Activated naive CD8-positive, alpha-beta T cell treated with anti-CD3 and anti-CD28 coated beads, Interleukin-2, amount 10 ng/mL, durations not matched to agents 7 days and 5 days (primary cell): ENCODE measurements around the gene ZNF283. TPM values are rescaled to one million over a fixed set of nuclear protein-coding genes. Genes with fewer than 3 reads are reported as not detected.
"Not testable (repeated sequence)": the region's sequence is repeated elsewhere in the genome, so short reads cannot be mapped to it uniquely, and the experiment has no call there.

Experiments
- ATAC-seq: fragments of 150-1000 bp; cut with Tn5 transposase; one replicate; pipeline ENCODE4 v1.10.0; 2021; ENCODE audit warnings: low read depth, moderate library complexity
- POLR2A ChIA-PET: fragments of 350-600 bp; sonication (Branson Sonifier 250); formaldehyde crosslinking; loops from one replicate; lab custom pipeline; 2021; ENCODE audit warnings: antibody characterized with exemption; lab: Charles Lee
- DNase-seq: peaks from one replicate; pipeline ENCODE4 v3.0.0; 2021
- H3K27ac Mint-ChIP-seq: one replicate; pipeline ENCODE4 v1.8.0; 2022; ENCODE audit warnings: mild to moderate bottlenecking, mixed read lengths
- H3K27me3 Mint-ChIP-seq: one replicate; pipeline ENCODE4 v1.8.0; 2022; ENCODE audit warnings: mild to moderate bottlenecking, moderate library complexity, mixed read lengths
- H3K36me3 Mint-ChIP-seq: one replicate; pipeline ENCODE4 v1.8.0; 2021; ENCODE audit warnings: mild to moderate bottlenecking, mixed read lengths
- H3K4me1 Mint-ChIP-seq: one replicate; pipeline ENCODE4 v1.8.0; 2021; ENCODE audit warnings: mixed read lengths
- H3K4me3 Mint-ChIP-seq: one replicate; pipeline ENCODE4 v1.8.0; 2022; ENCODE audit warnings: mild to moderate bottlenecking, moderate library complexity, mixed read lengths
- H3K9me3 Mint-ChIP-seq: one replicate; pipeline ENCODE4 v1.8.0; 2021; ENCODE audit warnings: mixed read lengths
- total RNA-seq, 2 experiments: library from RNA; stranded (reverse); gene quantifications; one replicate each; pipeline ENCODE4 v1.2.3, GENCODE V29; 2021

ZNF283 gene
- total RNA-seq, 2 experiments from 2014 or later, result 11.5 TPM

DNA sequence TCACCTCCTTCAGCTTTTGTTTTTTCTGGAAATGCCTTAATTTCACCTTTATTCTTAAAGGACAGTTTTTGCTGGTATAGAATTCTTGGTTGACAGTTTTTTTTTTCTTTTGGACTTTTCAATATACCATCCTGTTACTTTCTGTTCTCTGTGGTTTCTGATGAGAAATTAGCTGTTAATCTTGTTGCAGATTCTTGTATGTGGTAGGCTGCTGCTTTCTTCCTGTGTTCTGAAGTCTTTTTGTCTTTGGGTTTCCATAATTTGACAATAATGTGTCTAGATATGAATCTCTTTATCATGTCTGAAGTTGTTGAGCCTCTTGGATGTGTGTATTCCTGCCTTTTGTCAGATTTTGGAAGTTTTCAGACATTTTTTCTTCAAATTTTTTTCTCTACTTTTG lies 12.0 kb downstream of the ZNF283 start:
- no peaks in the 10 kb centered on the region for H3K27me3 Mint-ChIP-seq
- no peaks in the 10 kb centered on the region for H3K4me1 Mint-ChIP-seq
- DNase-seq, result no peak
- no peak overlapping the region for H3K4me3 Mint-ChIP-seq
- peaks cover 79% of the 10 kb centered on the region for H3K36me3 Mint-ChIP-seq
- no peak overlapping the region for H3K27ac Mint-ChIP-seq
- no peak for ATAC-seq
- H3K9me3 Mint-ChIP-seq, result peaks cover 26% of the 10 kb centered on the region
- POLR2A ChIA-PET, result no interaction called here

DNA sequence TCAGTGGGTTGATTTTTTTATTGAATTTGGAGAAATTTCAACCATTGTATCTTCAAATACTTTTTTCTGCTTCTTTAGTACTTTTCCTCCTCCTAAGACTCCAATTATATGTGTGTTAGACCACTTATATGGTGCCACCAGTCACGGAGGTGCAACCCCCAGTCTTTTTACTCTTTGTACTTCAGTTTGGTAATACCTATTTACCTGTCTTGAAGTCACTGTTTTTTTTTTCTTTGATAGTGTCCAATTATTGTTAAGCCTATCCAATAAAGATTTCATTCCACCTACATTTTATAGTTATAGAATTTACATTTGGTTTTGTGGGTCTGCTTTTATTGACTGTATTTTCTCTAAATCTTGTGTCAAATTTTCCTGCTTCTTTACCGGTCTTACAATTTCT lies 14.9 kb downstream of the ZNF283 start:
- no peak for DNase-seq
- Mint-ChIP-seq H3K9me3 (peaks cover 30% of the 10 kb centered on the region), H3K36me3 (peaks cover 68% of the 10 kb centered on the region), H3K4me1 (no peaks in the 10 kb centered on the region), H3K27me3 (no peaks in the 10 kb centered on the region), H3K27ac (no peak overlapping the region), H3K4me3 (no peak overlapping the region)
- POLR2A ChIA-PET, result no interaction called here
- ATAC-seq, result no peak

DNA sequence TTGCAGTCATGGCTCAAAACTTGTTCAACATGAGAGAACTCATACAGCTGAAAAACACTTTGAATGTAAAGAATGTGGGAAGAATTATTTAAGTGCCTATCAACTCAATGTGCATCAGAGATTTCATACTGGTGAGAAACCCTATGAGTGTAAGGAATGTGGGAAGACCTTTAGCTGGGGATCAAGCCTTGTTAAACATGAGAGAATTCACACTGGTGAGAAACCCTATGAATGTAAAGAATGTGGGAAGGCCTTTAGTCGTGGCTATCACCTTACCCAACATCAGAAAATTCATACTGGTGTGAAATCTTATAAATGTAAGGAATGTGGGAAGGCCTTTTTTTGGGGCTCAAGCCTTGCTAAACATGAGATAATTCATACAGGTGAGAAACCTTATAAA lies 20.1 kb downstream of the ZNF283 start:
- no peak overlapping the region for H3K27ac Mint-ChIP-seq
- ATAC-seq (no peak), DNase-seq (no peak)
- H3K4me1 Mint-ChIP-seq, result no peaks in the 10 kb centered on the region
- no peaks in the 10 kb centered on the region for H3K27me3 Mint-ChIP-seq
- peaks cover 34% of the 10 kb centered on the region for H3K9me3 Mint-ChIP-seq
- POLR2A ChIA-PET, result no interaction called here
- peaks cover 47% of the 10 kb centered on the region for H3K36me3 Mint-ChIP-seq
- H3K4me3 Mint-ChIP-seq, result no peak overlapping the region

DNA sequence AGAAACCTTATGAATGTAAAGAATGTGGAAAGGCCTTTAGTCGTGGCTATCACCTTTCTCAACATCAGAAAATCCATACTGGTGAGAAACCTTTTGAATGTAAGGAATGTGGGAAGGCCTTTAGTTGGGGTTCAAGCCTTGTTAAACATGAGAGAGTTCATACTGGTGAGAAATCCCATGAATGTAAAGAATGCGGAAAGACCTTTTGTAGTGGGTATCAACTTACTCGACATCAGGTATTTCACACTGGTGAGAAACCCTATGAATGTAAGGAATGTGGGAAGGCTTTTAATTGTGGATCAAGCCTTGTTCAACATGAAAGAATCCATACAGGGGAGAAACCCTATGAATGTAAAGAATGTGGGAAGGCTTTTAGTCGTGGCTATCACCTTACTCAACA lies 20.8 kb downstream of the ZNF283 start:
- peaks cover 41% of the 10 kb centered on the region for H3K36me3 Mint-ChIP-seq
- no peak overlapping the region for H3K4me3 Mint-ChIP-seq
- ATAC-seq (no peak), DNase-seq (no peak)
- peaks cover 35% of the 10 kb centered on the region for H3K9me3 Mint-ChIP-seq
- H3K27me3 Mint-ChIP-seq, result no peaks in the 10 kb centered on the region
- POLR2A ChIA-PET, result no interaction called here
- no peaks in the 10 kb centered on the region for H3K4me1 Mint-ChIP-seq
- H3K27ac Mint-ChIP-seq, result no peak overlapping the region

DNA sequence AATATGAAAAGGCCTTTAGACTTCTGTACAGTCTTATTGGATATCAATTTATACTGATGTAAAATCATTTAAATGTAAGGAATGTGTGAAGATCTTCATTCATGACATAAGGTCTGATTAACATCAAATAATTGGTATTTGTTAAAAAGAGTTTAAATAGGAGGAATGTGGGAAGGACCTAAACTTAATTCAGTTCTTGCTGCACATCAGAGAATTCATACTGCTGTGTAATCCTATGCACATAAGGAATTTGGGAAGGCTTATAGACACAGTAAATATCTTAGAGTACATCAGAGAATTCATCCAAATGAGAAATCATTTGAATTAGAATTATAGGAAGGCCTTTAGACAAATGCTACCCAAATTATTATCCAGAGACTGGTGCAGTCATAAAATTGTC lies 21.7 kb downstream of the ZNF283 start:
- no peaks in the 10 kb centered on the region for H3K4me1 Mint-ChIP-seq
- DNase-seq (no peak), ATAC-seq (no peak)
- POLR2A ChIA-PET, result no interaction called here
- no peak overlapping the region for H3K4me3 Mint-ChIP-seq
- H3K9me3 Mint-ChIP-seq, result peaks cover 35% of the 10 kb centered on the region
- peaks cover 33% of the 10 kb centered on the region for H3K36me3 Mint-ChIP-seq
- H3K27me3 Mint-ChIP-seq, result no peaks in the 10 kb centered on the region
- no peak overlapping the region for H3K27ac Mint-ChIP-seq

DNA sequence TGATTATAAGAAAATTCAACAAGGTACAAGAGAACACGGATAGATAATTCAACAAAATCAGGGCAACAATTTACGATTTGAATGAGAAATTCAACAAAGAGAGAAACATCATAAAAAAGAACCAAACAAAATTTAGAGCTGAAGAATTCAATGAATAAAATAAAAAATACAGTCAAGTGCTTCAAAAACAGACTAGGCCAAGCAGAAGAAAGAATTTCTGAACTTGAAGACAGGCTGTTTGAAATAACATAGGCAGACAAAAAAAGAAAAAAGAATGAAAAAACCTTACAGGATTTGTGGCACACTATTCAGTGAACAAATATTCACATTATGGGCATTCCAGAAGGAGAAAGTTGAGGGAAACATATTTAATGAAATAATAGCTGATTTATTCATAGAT lies 31.1 kb downstream of the ZNF283 start:
- POLR2A ChIA-PET, result no interaction called here
- Mint-ChIP-seq H3K4me1 (no peaks in the 10 kb centered on the region), H3K4me3 (no peak overlapping the region), H3K36me3 (peaks cover 5% of the 10 kb centered on the region), H3K27ac (no peak overlapping the region), H3K9me3 (peaks cover 32% of the 10 kb centered on the region), H3K27me3 (no peaks in the 10 kb centered on the region)
- ATAC-seq (no peak), DNase-seq (no peak)

DNA sequence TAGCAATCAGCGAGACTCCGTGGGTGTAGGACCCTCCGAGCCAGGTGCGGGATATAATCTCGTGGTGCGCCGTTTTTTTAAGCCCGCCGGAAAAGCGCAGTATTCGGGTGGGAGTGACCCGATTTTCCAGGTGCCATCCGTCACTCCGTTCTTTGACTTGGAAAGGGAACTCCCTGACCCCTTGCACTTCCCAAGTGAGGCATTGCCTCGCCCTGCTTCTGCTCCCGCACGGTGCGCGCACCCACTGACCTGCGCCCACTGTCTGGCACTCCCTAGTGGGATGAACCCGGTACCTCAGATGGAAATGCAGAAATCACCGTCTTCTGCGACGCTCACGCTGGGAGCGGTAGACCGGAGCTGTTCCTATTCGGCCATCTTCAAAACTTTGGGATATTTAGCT lies 39.8 kb downstream of the ZNF283 start:
- H3K4me1 Mint-ChIP-seq, ATAC-seq, H3K27ac Mint-ChIP-seq, POLR2A ChIA-PET, H3K27me3 Mint-ChIP-seq, H3K4me3 Mint-ChIP-seq, H3K36me3 Mint-ChIP-seq, DNase-seq: not testable (repeated sequence)
- peaks cover 24% of the 10 kb centered on the region for H3K9me3 Mint-ChIP-seq

DNA sequence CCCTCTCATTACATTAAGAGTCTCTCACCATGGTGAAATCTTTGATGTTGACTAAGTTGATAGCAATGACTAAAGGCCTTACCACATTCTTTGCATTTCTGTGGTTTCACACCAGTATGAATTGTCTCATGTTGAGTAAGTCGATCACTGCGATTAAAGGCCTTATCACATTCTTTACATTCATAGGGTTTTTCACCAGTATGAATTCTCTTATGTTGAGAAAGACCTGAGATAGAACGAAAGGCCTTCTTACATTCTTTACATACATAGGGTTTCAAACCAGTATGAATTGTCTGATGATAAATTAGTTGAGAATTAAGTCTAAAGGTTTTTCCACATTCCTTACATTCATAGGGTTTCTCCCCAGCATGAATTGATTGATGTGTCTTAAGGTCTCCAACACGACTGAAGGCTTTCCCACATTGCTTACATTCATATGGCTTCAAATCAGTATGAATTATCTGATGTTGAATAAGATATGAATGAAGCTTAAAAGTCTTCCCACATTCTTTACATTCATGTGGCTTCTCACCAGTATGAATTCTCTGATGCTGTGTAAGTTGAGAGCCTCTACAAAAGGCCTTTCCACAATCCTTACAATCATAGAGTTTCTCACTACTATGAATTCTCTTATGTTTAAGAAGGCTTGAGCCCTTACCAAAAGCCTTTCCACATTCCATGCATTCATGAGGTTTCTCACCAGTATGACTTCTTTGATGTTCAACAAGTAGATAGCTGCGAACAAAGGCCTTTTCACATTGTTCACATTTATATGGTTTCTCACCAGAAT lies 45.6 kb downstream of the ZNF283 start:
- H3K9me3 Mint-ChIP-seq, result peaks cover 38% of the 10 kb centered on the region

DNA sequence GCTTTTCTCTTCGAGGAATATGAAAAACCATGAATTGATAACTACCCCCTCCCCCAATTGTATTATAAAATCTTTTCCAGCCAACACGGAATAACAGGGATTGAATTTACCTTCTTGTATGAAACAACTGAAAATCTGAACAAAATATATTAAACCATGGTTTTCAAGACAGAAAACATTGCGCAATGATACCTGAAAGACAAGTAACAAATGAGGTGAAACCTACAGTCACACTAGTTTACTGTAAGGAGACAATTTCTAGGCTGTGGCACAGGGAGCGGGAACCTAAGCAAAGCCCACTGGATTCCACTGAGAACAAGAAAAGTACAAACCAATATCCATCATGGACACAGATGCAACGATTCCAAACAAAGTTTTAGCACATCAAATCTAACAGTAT lies 53.4 kb downstream of the ZNF283 start:
- DNase-seq (no peak), ATAC-seq (no peak)
- Mint-ChIP-seq H3K27me3 (no peaks in the 10 kb centered on the region), H3K27ac (no peak overlapping the region), H3K4me1 (no peaks in the 10 kb centered on the region), H3K36me3 (peaks cover 16% of the 10 kb centered on the region), H3K9me3 (peaks cover 39% of the 10 kb centered on the region), H3K4me3 (no peak overlapping the region)
- POLR2A ChIA-PET, result no interaction called here

More for the DNA sequence above, 45.6 kb downstream of the ZNF283 start:
- POLR2A ChIA-PET, result no interaction called here
- Mint-ChIP-seq H3K4me1 (no peaks in the 10 kb centered on the region), H3K36me3 (peaks cover 8% of the 10 kb centered on the region), H3K4me3 (no peak overlapping the region), H3K27ac (no peak overlapping the region), H3K27me3 (no peaks in the 10 kb centered on the region)
- no peak for DNase-seq
- no peak for ATAC-seq

DNA sequence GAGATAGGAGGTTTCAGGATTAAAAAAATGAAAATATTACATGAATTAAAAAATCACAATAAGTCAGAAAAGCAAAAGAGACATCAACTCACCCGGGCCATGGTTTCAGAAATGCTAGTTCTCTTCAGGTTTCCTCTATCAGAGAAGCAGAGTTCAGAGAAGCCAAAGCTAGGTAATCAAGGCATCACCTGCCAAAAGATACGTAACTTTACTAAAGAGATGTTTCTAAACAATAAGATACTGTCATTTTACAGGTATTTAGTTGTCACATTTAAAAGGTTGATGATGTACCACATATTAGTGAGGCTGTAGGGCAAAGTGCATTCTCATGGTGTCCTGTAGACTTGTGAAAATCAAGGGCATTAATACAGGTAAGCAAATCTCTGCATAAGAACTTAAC lies 56.7 kb downstream of the ZNF283 start, which contains the start of gene ZNF404:
ZNF404 (minus strand) TSS at position 101 of the 400 bp plus-strand sequence.
- Mint-ChIP-seq H3K27me3 (peaks cover 2% of the 10 kb centered on the region), H3K4me1 (no peaks in the 10 kb centered on the region), H3K27ac (no peak within 1 kb of the TSS), H3K9me3 (peaks cover 38% of the 10 kb centered on the region), H3K36me3 (peaks cover 14% of the 10 kb centered on the region), H3K4me3 (no peak within 1 kb of the TSS)
- DNase-seq (no peak), ATAC-seq (no peak)
- POLR2A ChIA-PET, result no interaction called here

DNA sequence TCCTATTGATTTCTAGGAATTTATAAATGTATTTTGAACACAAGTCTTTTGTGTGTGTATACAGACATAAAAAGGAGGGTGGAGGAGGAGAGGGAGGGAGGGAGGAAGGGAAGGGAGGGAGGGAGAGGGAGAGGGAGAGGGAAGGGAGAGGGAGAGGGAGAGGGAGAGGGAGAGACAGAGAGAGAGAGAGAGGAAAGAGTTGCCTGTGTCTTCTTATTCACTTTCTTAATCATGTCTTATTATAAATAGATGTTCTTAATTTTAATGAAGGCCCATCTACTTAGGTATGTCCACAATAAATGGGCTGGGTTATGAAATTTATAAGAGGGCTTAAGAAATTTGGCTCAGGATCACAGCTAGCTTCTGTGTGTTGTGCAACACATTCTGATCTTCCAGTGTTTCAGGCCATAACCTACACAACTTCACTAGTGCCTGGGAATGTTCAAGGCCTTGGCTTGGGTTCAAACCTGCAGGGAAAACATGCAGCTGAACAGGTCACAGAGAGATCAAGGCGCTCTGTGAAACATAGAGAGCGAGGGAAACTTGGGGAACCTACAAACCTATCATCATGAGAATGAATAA lies 68.7 kb downstream of the ZNF283 start:
- Mint-ChIP-seq H3K36me3 (peaks cover 41% of the 10 kb centered on the region), H3K27ac (no peak overlapping the region), H3K4me1 (peaks cover 2% of the 10 kb centered on the region), H3K4me3 (no peak overlapping the region), H3K9me3 (peaks cover 38% of the 10 kb centered on the region), H3K27me3 (no peaks in the 10 kb centered on the region)
- ATAC-seq, result no peak
- POLR2A ChIA-PET, result no interaction called here
- DNase-seq, result no peak

Other genes starting within 250 kb of the ZNF283 start
- 10 to 100 TPM; 12.4 to 13.9 TPM for gene IRGQ, start 231.2 kb upstream of the ZNF283 start, total RNA-seq
- 10 to 100 TPM; 15.3 to 17.8 TPM for gene ZNF576, start 230.7 kb upstream of the ZNF283 start, total RNA-seq
- under 1 TPM; 0.68 to 0.72 TPM for gene SRRM5, start 215.2 kb upstream of the ZNF283 start, total RNA-seq
- gene ZNF428, start 207.7 kb upstream of the ZNF283 start, total RNA-seq, result 10 to 100 TPM; 23.3 to 23.7 TPM
- gene CADM4, start 187.5 kb upstream of the ZNF283 start, total RNA-seq, result under 1 TPM; 0.36 to 0.43 TPM
- gene PLAUR, start 157.2 kb upstream of the ZNF283 start, total RNA-seq, result 10 to 100 TPM; 12.2 to 12.7 TPM
- not detected for gene IRGC, start 111.2 kb upstream of the ZNF283 start, total RNA-seq
- gene SMG9, start 72.4 kb upstream of the ZNF283 start, total RNA-seq, result 10 to 100 TPM; 48.9 to 49.9 TPM
- gene KCNN4, start 46.3 kb upstream of the ZNF283 start, total RNA-seq, result 10 to 100 TPM; 38.3 to 45.4 TPM
- 1 to 10 TPM; 1.9 to 2.0 TPM for gene LYPD5, start 24.9 kb upstream of the ZNF283 start, total RNA-seq
- 1 to 10 TPM; 4.5 to 6.8 TPM for gene ZNF404, start 56.6 kb downstream of the ZNF283 start, total RNA-seq
- gene ZNF45, start 108.0 kb downstream of the ZNF283 start, total RNA-seq, result 10 to 100 TPM; 21.0 to 22.4 TPM
- gene ZNF221, start 123.9 kb downstream of the ZNF283 start, total RNA-seq, result 1 to 10 TPM; 2.9 to 3.7 TPM
- 10 to 100 TPM; 12.3 to 12.9 TPM for gene ZNF155, start 156.9 kb downstream of the ZNF283 start, total RNA-seq
- 1 to 10 TPM; 9.2 to 9.7 TPM for gene ZNF230, start 175.6 kb downstream of the ZNF283 start, total RNA-seq
- gene ZNF222, start 198.1 kb downstream of the ZNF283 start, total RNA-seq, result 1 to 10 TPM; 7.8 to 7.9 TPM
- 1 to 10 TPM; 2.2 to 3.3 TPM for gene ZNF223, start 224.7 kb downstream of the ZNF283 start, total RNA-seq
- gene ZNF284, start 244.8 kb downstream of the ZNF283 start, total RNA-seq, result 1 to 10 TPM; 3.9 to 4.1 TPM